MM.1S (cell line): Measurements from ENCODE around the gene TCF3.
"Not testable (repeated sequence)": the region's sequence is repeated elsewhere in the genome, so short reads cannot be mapped to it uniquely, and the experiment has no call there.

Experiments
- DNase-seq: peaks from one replicate; pipeline ENCODE4 v3.0.0-alpha.2; 2015
- H2AFZ ChIP-seq: fragments of 300-600 bp; sonication (generic); 2 replicates; pipeline ENCODE4 v1.6.0; 2016; ENCODE audit warnings: antibody characterized with exemption, low read length
- H3F3A ChIP-seq: fragments of 300-600 bp; sonication (generic); 2 replicates; pipeline ENCODE4 v1.6.1; 2016; ENCODE audit warnings: mild to moderate bottlenecking, antibody characterized with exemption, low read length, moderate library complexity, mixed read lengths; ENCODE audit not compliant: insufficient read depth
- H3K27ac ChIP-seq: fragments of 300-600 bp; sonication (generic); 2 replicates; pipeline ENCODE4 v1.5.1; 2016; ENCODE audit warnings: mild to moderate bottlenecking, low read length
- H3K27me3 ChIP-seq: fragments of 300-600 bp; sonication (generic); replicated peaks from 2 replicates; pipeline ENCODE4 v1.6.0; 2016; ENCODE audit warnings: low read length; ENCODE audit not compliant: insufficient read depth
- H3K36me3 ChIP-seq: fragments of 300-600 bp; sonication (generic); replicated peaks from 2 replicates; pipeline ENCODE4 v1.6.1; 2016; ENCODE audit warnings: mild to moderate bottlenecking, low read length, mixed read lengths; ENCODE audit not compliant: insufficient read depth
- H3K4me1 ChIP-seq: fragments of 300-600 bp; sonication (generic); 2 replicates; pipeline ENCODE4 v1.6.1; 2016; ENCODE audit warnings: low read length, mixed read lengths
- H3K4me2 ChIP-seq: fragments of 300-600 bp; sonication (generic); 2 replicates; pipeline ENCODE4 v1.6.0; 2016; ENCODE audit warnings: low read depth, low read length
- H3K4me3 ChIP-seq: fragments of 300-600 bp; sonication (generic); 2 replicates; pipeline ENCODE4 v1.5.1; 2016; ENCODE audit warnings: low read length, mixed read lengths
- H3K79me2 ChIP-seq: fragments of 300-600 bp; sonication (generic); 2 replicates; pipeline ENCODE4 v1.6.1; 2016; ENCODE audit warnings: mixed run types, low read length, mixed read lengths
- H3K9ac ChIP-seq: fragments of 300-600 bp; sonication (generic); 2 replicates; pipeline ENCODE4 v1.6.1; 2016; ENCODE audit warnings: low read length, mixed read lengths
- H3K9me2 ChIP-seq: fragments of 300-600 bp; sonication (generic); replicated peaks from 2 replicates; pipeline ENCODE4 v1.6.1; 2016; ENCODE audit warnings: mild to moderate bottlenecking, low read length, mixed read lengths; ENCODE audit not compliant: insufficient read depth
- H3K9me3 ChIP-seq: fragments of 300-600 bp; sonication (generic); replicated peaks from 2 replicates; pipeline ENCODE4 v1.6.1; 2016; ENCODE audit warnings: mild to moderate bottlenecking, low read length, mixed read lengths; ENCODE audit not compliant: insufficient read depth
- H4K20me1 ChIP-seq: fragments of 300-600 bp; sonication (generic); 2 replicates; pipeline ENCODE4 v1.6.1; 2016; ENCODE audit warnings: mild to moderate bottlenecking, low read length, moderate library complexity, mixed read lengths; ENCODE audit not compliant: insufficient read depth
- EZH2 ChIP-seq: fragments of 300-600 bp; sonication (generic); optimal IDR thresholded peaks from 2 replicates; pipeline ENCODE3; 2017; ENCODE audit warnings: low read depth, mild to moderate bottlenecking, antibody characterized with exemption, low read length, mixed read lengths
- EZH2phosphoT487 ChIP-seq: fragments of 300-600 bp; sonication (generic); IDR thresholded peaks from 2 replicates; pipeline ENCODE4 v1.6.1; 2018; ENCODE audit warnings: antibody characterized with exemption, low read length
- TF ChIP-seq, protein P1 (sequence below): fragments of 300-600 bp; sonication (generic); IDR thresholded peaks from 2 replicates; pipeline ENCODE4 v1.5.1; 2016; ENCODE audit warnings: antibody characterized with exemption, low read length, mixed read lengths

TCF3 gene

GRCh38 chr19:1691589-1692290, 39.3 kb upstream of the TCF3 start:
- H2AFZ ChIP-seq, result no peak overlapping the region
- no peak overlapping the region for H3K9ac ChIP-seq
- no peaks in the 10 kb centered on the region for H3F3A ChIP-seq
- no peak overlapping the region for H3K4me3 ChIP-seq
- no peak overlapping the region for H3K27ac ChIP-seq
- no peak overlapping the region for H3K4me2 ChIP-seq
- H4K20me1 ChIP-seq, result no peaks in the 10 kb centered on the region
- no peaks in the 10 kb centered on the region for H3K4me1 ChIP-seq
- no peaks in the 10 kb centered on the region for H3K79me2 ChIP-seq
- no peak for DNase-seq
- H3K27me3 ChIP-seq, result peaks cover 98% of the 10 kb centered on the region
- no peaks in the 10 kb centered on the region for H3K9me3 ChIP-seq
- no peaks in the 10 kb centered on the region for H3K36me3 ChIP-seq
- TF ChIP-seq, protein P1, sequence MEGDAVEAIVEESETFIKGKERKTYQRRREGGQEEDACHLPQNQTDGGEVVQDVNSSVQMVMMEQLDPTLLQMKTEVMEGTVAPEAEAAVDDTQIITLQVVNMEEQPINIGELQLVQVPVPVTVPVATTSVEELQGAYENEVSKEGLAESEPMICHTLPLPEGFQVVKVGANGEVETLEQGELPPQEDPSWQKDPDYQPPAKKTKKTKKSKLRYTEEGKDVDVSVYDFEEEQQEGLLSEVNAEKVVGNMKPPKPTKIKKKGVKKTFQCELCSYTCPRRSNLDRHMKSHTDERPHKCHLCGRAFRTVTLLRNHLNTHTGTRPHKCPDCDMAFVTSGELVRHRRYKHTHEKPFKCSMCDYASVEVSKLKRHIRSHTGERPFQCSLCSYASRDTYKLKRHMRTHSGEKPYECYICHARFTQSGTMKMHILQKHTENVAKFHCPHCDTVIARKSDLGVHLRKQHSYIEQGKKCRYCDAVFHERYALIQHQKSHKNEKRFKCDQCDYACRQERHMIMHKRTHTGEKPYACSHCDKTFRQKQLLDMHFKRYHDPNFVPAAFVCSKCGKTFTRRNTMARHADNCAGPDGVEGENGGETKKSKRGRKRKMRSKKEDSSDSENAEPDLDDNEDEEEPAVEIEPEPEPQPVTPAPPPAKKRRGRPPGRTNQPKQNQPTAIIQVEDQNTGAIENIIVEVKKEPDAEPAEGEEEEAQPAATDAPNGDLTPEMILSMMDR, result no peak
- TF ChIP-seq EZH2phosphoT487 (no peak), EZH2 (no peak)
- H3K9me2 ChIP-seq, result no peaks in the 10 kb centered on the region

- TF ChIP-seq, protein P1, result no peak
- TF ChIP-seq EZH2phosphoT487 (no peak), EZH2 (no peak)
- no peaks in the 10 kb centered on the region for H3K79me2 ChIP-seq
- H3K4me2 ChIP-seq, result no peak overlapping the region
- H3K9ac ChIP-seq, result no peak overlapping the region
- H3K9me3 ChIP-seq, result no peaks in the 10 kb centered on the region
- DNase-seq, result no peak
- no peak overlapping the region for H3K4me3 ChIP-seq
- H3K36me3 ChIP-seq, result no peaks in the 10 kb centered on the region
- peaks cover 97% of the 10 kb centered on the region for H3K27me3 ChIP-seq
- H3F3A ChIP-seq, result no peaks in the 10 kb centered on the region
- no peaks in the 10 kb centered on the region for H4K20me1 ChIP-seq
- no peak overlapping the region for H2AFZ ChIP-seq
- no peaks in the 10 kb centered on the region for H3K9me2 ChIP-seq
- H3K27ac ChIP-seq, result no peak overlapping the region
- no peaks in the 10 kb centered on the region for H3K4me1 ChIP-seq
Observed at GRCh38 chr19:1690699-1691307, 38.4 kb upstream of the TCF3 start.

- not testable (repeated sequence) for H3K9me3 ChIP-seq, H3K4me2 ChIP-seq, H3K36me3 ChIP-seq, H4K20me1 ChIP-seq, H3K9ac ChIP-seq, H3K27ac ChIP-seq, H3F3A ChIP-seq, H2AFZ ChIP-seq, H3K79me2 ChIP-seq, H3K9me2 ChIP-seq, H3K4me1 ChIP-seq, H3K4me3 ChIP-seq, DNase-seq
- peaks cover 91% of the 10 kb centered on the region for H3K27me3 ChIP-seq
Observed at GRCh38 chr19:1685785-1686184, 33.4 kb upstream of the TCF3 start.

- no peak for DNase-seq
- Histone ChIP-seq H3K9me3 (no peaks in the 10 kb centered on the region), H3K4me1 (no peaks in the 10 kb centered on the region), H3K27ac (no peak overlapping the region), H4K20me1 (no peaks in the 10 kb centered on the region), H3K4me3 (no peak overlapping the region), H3K79me2 (no peaks in the 10 kb centered on the region), H3F3A (no peaks in the 10 kb centered on the region), H3K27me3 (peaks cover 91% of the 10 kb centered on the region), H3K9ac (no peak overlapping the region), H3K36me3 (no peaks in the 10 kb centered on the region), H2AFZ (no peak overlapping the region), H3K9me2 (no peaks in the 10 kb centered on the region), H3K4me2 (no peak overlapping the region)
- TF ChIP-seq EZH2, result no peak
- TF ChIP-seq, protein P1, result no peak
- TF ChIP-seq EZH2phosphoT487, result no peak
Observed at GRCh38 chr19:1685046-1685445, 32.6 kb upstream of the TCF3 start.
